Germinal center (tissue), 1 donor: ENCODE data around the gene FRMD8.
A peak's percentile ranks its signal among the peaks of the same experiment; 100 is the strongest.

Experiments
- DNase-seq: peaks from one replicate; pipeline ENCODE4 v3.0.0; 2012; ENCODE audit warnings: mixed read lengths, low spot score

FRMD8 gene

DNA sequence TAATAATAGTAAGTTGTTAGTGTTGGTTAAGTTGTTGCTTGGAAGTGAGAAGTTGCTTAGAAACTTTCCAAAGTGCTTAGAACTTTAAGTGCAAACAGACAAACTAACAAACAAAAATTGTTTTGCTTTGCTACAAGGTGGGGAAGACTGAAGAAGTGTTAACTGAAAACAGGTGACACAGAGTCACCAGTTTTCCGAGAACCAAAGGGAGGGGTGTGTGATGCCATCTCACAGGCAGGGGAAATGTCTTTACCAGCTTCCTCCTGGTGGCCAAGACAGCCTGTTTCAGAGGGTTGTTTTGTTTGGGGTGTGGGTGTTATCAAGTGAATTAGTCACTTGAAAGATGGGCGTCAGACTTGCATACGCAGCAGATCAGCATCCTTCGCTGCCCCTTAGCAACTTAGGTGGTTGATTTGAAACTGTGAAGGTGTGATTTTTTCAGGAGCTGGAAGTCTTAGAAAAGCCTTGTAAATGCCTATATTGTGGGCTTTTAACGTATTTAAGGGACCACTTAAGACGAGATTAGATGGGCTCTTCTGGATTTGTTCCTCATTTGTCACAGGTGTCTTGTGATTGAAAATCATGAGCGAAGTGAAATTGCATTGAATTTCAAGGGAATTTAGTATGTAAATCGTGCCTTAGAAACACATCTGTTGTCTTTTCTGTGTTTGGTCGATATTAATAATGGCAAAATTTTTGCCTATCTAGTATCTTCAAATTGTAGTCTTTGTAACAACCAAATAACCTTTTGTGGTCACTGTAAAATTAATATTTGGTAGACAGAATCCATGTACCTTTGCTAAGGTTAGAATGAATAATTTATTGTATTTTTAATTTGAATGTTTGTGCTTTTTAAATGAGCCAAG lies 38.9 kb downstream of the FRMD8 start:
- DNase-seq = peak; percentile 69

DNA sequence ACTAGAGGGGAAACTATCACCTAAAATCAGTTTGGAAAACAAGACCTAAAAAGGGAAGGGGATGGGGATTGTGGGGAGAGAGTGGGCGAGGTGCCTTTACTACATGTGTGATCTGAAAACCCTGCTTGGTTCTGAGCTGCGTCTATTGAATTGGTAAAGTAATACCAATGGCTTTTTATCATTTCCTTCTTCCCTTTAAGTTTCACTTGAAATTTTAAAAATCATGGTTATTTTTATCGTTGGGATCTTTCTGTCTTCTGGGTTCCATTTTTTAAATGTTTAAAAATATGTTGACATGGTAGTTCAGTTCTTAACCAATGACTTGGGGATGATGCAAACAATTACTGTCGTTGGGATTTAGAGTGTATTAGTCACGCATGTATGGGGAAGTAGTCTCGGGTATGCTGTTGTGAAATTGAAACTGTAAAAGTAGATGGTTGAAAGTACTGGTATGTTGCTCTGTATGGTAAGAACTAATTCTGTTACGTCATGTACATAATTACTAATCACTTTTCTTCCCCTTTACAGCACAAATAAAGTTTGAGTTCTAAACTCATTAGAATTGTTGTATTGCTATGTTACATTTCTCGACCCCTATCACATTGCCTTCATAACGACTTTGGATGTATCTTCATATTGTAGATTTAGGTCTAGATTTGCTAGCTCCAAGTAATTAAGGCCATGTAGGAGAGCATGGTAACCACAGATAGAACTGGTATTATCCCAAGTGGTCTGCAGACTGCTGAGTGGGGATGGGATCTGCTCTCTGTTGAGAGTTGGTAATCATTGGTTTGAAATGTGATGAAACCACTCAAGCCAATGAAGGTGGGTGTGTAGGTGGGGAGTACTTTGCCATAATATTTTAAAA lies 39.8 kb downstream of the FRMD8 start:
- DNase-seq = no peak

DNA sequence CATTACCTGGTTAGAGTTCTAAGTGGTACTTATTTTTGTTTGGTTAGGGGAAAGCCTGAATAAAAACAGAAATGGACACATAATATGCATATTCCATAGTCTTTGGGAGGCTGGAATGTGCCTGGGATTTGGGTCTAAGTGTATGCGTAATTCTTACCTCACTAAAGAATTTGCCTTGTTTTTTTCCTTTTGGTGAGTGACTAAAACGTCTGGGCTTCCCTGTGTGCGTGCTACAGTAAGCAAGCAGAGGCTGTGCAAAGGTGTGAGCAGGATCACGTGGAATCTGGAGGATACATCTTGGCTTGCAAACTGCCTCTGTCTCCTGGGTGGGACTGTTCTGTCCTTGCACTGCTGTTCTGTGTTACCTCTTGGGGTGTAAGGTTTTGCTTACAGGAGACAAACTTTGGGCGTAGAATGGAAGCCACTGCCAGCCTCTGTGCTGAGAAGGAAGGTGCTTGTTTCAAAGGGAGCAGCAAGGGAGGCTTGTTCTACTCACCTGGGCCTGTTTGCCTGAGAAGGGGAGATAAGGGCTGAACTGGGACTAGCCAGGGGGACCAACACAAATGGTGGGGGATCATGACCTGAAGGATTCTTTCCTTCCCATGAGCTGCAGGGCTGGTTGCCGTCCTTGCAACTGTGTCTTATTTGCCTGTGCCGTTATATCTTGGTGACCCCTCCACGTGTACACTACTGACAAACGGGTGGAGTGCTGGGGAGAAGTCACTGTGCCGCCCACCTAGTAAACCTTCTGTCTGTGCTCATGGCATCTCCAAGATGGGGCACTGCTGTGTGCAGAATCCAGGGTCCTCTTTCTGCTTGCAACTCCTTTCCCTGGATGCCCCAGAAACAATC lies 40.6 kb downstream of the FRMD8 start:
- no peak for DNase-seq

DNA sequence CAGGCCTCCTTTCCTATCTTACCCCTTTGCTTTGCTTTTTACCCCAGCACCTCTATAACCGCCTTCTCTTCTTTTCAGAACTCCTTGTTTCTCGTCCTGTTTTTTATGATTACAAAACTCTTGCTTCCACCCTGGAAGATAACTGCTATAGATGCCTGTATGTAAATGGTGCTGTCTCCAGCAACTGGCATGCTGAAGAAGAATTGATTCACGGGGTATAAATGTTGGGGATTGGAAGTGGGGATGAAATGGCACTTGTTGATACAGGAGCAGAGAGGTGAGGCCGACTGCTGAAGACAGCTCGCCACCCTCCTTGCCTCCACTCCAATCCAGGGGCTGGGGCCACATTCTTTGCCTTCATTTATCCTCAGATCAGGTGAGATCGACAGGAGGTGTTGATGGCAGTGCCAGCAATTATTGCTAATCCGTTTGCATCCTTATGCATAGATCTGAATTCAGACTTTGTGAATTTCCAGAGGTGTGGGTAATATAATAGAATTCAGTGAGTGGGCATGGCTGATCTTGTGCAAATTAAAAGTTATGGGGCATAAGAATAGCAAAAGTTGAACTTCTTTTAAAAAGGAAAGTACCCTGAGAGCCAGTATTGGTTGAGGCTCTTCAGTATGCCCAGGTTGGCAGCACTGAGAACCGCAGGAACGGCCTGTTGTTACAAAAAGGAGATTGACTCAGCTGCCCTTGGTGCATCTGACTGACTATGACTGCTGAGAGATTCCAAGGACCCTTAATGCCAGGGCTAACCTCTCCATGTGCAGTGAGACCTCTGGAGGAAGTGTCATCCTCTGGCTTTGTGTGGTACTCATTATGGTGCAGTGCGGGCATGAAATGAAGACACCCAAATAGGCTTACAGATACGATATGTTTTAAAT lies 41.5 kb downstream of the FRMD8 start:
- DNase-seq = no peak

DNA sequence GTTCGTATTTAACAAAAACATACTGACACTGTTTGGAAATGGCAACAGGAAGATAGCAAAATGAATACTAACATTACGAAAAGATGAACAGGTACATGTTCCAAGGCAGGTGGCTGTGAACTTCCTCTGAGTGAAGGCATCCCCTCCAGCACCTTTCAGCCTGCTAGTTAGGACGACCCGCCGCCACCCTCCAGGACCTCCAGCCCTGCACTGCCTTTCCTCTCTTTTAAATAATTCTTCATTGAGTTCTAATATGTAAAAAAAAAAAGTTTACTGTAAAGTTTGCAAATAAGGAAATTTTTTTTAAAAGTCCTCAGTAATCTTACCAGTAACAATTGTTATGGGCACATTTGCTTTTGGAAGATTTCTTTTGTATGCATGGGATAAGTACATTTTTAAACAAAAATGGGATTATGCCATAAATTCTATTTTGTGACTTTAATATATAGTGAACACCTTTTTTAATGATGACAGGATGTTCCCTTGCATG lies 42.2 kb downstream of the FRMD8 start:
- DNase-seq = no peak

DNA sequence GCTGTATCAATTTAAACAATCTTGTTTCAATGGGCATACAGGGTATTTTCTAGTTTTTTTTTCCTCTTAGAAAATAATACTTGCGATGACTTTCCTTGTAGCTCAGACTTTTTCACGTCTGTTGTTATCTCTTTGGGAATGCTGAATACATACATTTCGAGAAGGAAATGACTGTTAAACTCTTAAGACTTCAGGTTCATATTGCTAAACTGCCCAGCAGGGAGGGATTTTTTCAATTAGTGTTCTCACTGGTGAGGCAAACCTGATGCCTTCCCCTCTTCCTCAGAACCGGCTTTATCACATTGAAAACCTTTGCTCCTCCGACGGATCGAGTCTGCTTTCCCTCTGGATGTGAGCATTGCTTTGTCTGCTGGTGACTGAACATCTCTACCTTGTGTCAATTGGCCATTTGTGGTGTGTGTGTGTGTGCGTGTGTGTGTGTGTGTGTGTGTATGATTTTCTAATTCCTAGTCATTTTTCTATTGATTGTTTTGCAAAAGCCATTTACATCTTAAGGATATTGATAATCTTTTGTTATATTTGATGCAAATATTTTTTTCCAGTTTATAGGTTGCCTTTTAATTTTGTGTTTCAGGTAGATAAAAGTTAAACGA lies 42.7 kb downstream of the FRMD8 start:
- no peak for DNase-seq

DNA sequence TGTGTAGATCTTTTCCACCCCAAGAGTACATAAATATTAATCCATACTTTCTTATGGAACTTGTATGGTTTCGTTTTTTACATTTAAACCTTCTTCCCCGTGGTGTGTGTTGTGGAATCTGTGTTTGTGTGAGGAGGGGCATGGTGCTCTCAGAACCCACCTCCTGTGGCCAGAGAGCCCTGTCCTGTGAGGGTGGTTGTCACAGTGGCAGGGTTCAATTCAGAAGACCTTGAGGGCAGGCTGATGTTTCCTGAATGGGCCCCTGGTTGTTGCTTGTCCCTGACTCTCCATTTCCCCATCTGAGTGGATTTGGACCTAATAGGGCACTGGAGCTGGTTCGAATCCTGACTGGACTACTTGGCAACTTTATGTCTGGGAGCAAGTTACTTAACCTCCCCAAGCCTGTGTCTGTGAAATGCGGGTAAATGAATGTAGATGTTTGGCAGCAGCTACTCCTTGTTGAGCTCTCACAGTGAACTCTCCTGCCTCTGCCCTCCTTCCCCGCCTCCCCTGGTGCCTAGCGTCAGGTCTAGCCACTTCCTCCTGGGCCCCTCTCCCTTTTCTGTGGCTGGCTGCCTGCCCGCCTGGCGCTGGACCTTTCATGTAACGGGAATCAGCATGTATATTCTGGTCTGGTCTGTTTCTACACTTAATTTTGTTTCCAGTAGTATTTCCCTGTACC lies 43.4 kb downstream of the FRMD8 start:
- DNase-seq = no peak

DNA sequence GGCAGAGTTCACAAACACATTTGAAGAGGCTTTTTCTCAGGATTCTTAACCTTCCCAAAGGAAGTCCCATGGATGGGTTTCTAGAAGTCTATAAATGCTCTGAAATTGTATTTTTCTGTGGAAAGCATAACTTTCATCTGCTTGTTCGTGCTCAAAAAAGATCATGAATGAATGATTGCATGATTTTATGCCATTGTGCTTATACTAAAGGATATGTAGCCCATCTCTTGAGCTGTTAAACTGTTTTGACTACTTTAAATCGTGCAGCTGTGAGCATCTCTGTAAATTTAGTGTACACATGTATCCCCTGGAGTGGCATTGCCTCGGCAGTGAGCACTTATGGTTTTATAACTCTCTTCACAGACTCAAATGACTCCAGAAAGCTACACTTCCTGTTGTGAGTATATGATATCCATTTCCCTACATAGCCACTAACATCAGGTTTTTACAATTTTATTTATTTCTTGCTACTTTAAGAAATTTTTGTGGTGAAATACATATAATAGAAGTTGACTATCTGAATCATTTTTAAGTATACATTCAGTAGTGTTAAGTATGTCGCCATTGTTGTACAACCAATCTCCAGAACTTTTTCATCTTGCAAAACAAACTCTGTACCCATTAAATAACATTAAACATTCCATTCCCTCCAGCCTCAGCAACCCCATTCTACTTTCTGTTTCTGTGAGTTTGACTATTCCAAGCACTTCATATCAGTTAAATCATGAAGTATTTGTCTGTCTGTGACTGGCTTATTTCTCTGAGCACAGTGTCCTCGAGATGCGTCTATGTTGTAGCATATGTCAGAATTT lies 44.2 kb downstream of the FRMD8 start:
- no peak for DNase-seq

DNA sequence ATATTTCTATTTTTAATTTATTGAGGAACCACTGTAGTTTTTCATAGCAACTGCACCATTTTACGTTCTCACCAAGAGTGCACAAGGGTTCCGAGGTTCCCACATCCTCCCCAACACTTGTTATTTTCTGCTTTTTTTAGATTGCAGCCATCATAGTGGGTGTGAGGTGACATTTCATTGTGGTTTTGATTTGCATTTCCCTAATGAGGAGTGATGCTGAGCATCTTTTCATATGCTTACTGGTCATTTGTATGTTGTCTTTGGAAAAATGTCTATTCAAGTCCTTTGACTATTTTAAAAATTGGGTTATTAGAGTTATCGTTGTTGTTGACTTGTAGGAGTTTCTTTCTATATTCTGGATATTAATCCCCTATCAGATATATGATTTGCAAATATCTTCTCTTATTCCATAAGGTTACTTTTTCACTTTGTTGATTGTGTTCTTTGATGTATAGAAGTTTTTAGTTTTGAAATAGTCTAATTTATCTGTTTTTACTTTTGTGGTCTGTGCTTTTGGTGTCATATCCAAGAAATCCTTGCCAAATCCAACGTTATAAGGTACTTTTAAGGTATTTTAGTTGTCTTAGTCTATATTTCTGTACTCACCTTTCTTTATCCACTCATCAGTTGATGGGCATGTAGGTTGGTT lies 45.1 kb downstream of the FRMD8 start:
- DNase-seq = no peak

DNA sequence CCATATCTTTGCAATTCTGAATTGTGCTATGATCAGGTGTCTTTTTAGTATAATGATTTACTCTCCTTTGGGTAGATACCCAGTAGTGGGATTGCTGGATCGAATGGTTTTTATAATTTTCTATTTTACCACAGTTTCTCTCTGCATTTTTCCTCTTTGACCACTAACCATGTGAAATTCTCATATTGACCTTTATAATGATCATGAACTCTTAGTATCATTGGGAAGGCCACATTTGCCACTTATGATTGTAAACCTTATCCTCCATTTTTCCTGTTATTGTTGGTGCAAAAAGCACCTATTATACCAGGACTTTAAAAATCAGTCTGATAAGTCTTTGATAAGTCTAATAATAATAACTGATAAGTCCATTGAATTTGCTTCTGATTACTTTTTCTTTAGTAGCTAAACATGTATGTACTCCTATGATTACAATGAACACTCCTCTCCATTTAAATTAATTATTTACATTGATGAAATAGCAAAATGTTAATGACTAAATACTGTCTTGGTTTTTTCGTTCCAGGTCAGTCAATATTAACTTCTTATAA lies 45.7 kb downstream of the FRMD8 start:
- no peak for DNase-seq

DNA sequence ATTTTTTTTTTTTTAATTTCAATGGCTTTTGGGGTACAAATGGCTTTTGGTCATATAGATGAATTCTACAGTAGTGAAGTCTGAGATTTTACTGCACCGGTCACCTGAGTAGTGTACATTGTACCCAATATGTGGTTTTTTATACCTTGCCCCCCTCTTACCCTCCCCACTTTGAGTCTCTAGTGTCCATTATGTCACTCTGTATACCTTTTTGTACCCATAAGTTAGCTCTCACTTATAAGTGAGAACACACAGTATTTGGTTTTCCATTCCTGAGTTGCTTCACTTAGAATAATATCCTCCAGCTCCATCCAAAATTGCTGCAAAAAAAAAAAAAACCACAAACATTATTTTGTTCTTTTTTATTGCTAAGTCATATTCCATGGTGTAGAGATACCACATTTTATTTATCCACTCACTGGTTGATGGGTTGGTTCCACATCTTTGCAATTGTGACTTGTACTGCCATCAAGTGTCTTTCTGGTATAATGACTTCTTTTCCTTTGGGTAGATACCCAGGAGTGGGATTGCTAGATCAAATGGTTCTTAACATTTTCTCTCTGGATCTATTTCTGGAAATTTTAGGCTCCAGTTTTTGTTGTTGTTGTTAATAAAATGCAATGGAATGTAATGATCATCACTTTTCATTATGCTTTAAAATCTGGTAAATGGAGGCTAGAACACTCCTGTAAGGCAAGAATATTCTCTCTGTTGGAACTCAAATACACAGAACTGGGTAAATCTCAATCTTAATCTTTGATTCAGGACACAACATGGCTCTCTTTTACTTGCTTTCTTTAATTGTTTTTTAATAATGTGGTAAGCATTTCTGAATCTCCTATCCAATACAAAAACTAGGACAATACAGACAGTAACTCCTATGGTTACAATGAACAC lies 46.5 kb downstream of the FRMD8 start:
- DNase-seq = no peak

DNA sequence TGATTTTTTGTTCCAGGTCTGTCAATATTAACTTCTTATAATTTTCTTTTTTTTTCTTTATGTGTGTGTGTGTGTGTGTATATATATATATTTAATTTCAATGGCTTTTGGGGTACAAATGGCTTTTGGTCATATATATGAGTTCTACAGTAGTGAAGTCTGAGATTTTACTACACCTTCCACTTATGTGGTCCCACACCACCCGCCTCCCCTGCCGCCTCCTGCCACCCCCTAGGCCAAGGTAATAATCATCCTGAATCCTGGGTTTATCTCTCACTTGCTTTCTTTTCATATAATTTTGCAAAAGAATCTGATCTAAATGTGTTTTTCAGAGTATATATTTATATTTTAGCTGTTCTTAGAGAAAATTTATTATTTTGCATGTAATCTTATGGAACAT lies 47.2 kb downstream of the FRMD8 start:
- DNase-seq = no peak

DNA sequence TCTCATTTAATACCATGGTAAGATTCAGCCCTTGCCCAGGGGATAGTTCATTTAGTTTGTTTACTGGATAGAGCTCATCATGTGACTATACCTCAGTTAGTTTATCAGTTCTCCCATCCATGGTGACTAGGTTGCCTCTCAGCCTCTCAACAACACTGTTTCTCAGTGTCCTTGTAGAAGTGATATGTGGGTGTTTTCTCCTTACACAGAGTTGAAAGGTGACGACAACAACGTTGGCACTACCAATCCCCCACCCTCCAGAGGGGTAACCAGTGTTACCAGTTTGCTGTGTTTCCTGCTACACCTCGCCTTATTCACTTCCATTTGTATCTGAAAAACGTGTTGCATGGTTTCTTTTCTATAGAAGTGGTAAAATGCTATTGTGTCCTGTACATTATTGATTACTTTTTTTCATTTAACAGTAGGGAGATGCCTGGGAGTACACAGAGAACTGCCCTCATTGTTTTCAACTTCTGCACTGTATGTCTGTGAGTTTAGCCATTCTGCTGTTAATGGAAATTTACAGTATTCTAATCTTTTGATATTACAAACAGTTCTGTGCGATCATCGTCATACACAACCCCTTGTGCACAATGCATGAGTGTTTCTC lies 47.7 kb downstream of the FRMD8 start:
- DNase-seq = no peak

DNA sequence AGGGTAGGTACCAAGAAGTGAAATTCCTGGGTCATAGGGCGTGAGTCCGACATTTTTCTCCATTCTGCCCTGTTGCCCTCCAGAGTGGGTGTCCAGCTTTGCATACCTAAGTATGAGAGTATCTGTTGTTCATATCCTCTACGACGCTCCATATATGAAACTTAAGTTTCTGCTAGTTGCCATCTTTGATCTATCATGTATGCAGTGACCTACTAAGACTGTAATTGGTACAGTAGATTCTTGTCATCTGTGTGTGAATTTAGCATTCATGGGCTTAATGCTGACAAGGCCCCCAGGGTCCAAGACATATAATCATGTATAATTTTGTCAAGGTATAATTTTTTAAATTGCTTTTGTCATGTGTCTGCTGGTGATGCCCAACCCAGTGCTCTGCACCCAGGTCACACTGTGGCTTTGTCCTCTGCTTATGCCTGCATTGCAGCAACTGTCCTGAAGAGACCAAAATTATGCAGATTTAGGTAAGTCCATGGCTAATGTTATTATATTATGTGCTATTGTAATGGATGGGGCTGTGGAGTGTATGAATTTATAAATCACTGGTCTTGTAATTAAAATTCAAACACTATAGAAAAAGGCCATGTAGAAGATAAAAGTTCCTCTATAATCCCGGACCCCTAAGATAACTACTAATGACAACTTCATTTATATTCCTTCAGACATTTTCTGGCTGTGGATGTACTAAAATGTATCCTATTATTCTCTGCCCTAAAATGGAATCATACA lies 48.4 kb downstream of the FRMD8 start:
- DNase-seq = no peak

DNA sequence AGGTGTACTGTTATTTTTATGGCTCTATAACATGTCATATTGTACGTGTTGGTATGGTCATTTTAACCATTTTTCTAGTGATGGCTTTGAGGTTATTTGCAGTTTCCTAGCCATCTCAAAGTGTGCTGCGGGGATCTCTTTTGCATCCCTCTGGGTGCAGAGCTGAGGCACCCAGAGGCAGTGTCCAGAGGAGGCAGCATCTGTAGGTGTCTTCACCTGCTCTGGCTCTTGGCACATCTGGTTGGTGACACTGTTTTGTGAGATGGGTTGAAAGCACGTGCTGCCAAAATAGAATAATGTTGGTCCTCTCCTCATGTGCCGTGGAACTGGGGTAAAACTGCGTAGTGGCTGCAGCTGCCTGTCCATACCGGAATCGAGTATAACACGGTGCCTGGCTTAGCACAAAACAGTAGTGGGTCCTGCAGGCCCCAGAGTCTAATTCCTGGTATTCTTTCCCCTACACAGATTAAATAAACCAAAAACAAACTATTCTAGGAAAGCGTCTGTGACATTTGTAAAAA lies 49.0 kb downstream of the FRMD8 start:
- no peak for DNase-seq

DNA sequence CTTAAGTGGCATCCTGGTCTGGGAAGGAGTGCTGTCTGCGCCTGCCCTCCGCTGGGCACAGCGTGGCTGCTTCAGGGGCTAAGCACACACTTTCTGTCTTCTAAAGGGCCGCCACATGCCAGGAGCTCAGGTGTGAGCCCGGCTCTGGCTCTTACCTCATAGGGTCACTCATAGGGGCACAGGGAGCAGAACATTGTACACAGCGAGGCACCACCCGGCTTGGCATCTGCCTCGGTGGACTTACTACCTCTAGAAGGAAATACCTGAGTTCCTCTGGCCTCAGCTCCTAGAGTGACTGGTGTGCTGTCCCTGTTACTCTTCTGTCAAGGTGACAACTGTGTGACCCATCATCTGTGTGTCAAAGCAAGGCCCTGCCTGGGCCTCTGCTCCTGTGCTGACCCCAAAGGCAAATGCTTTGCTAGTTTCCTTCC lies 49.6 kb downstream of the FRMD8 start:
- DNase-seq = no peak
